Measurements from ENCODE around the gene IP6K3. TPM values are rescaled to one million over a fixed set of nuclear protein-coding genes. Genes with fewer than 3 reads are reported as not detected.

Gene IP6K3
- total and polyA plus RNA-seq, 3 donors from 2014 or later, result 0.15 to 0.16 TPM; not detected in 1

DNA sequence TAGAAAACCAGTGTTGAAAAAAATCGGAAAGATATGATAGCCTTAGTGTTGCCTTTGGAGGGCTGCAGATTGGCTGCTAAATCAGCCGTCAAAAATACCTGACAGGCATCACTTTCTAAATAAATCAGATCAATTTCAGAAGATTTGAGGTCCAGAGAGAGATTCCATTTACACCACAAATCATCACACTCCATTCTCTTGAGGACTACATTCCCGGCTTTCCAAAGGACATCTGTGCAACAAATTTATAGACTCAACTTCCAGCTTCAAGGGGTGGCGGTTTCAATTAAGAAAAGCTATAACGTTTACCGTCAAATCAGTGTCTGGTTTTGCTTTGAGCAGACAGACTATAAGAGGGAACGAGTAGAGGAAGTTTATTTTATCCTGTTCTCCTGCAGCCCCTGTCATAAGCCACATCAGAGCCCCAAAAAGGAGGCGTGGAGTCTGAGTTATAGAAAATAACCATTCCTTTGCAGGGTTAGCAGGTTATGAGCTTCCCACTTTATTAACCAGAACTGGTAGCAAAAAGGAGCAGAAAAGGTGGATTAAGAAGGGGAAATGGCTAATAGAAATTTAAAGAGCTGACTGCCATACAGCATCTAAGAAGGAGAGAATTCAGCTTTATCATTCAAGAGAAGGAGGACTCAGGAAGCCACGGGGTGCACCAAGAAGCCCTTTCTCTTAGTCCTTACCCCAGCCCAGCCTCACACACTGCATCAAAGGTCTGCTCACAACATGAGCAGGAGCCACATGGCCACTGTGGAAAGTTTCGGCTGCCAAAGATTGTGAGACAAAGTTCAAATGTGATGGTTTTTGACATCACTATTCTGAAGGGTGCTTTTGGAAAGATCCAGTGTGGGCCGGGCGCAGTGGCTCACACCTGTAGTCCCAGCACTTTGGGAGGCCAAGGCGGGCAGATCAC, 22.3 kb downstream of the IP6K3 start:
- H3K36me3 ChIP-seq (ENCODE audit: low read depth, missing control alignments), result no peaks in the 10 kb centered on the region
- no peaks in the 10 kb centered on the region for H3K4me1 ChIP-seq
- no peaks in the 10 kb centered on the region for H3K9me3 ChIP-seq
- H3K27ac ChIP-seq, result no peak overlapping the region
- H3K27me3 ChIP-seq, result no peaks in the 10 kb centered on the region
- H3K4me3 ChIP-seq, result no peak overlapping the region
- intact Hi-C loops (cut with DNase I; ENCODE audit: low total_unique reads), result no loop called here
- WGBS, 2 donors, result 81 to 84% methylated on average over 13 of the region's 13 CpGs
- TF ChIP-seq, protein P1, sequence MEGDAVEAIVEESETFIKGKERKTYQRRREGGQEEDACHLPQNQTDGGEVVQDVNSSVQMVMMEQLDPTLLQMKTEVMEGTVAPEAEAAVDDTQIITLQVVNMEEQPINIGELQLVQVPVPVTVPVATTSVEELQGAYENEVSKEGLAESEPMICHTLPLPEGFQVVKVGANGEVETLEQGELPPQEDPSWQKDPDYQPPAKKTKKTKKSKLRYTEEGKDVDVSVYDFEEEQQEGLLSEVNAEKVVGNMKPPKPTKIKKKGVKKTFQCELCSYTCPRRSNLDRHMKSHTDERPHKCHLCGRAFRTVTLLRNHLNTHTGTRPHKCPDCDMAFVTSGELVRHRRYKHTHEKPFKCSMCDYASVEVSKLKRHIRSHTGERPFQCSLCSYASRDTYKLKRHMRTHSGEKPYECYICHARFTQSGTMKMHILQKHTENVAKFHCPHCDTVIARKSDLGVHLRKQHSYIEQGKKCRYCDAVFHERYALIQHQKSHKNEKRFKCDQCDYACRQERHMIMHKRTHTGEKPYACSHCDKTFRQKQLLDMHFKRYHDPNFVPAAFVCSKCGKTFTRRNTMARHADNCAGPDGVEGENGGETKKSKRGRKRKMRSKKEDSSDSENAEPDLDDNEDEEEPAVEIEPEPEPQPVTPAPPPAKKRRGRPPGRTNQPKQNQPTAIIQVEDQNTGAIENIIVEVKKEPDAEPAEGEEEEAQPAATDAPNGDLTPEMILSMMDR (IDR thresholded peaks at IDR 0.05), result no peak
- TF ChIP-seq POLR2A (IDR thresholded peaks at IDR 0.05), result no peak
- DNase-seq, result no peak

DNA sequence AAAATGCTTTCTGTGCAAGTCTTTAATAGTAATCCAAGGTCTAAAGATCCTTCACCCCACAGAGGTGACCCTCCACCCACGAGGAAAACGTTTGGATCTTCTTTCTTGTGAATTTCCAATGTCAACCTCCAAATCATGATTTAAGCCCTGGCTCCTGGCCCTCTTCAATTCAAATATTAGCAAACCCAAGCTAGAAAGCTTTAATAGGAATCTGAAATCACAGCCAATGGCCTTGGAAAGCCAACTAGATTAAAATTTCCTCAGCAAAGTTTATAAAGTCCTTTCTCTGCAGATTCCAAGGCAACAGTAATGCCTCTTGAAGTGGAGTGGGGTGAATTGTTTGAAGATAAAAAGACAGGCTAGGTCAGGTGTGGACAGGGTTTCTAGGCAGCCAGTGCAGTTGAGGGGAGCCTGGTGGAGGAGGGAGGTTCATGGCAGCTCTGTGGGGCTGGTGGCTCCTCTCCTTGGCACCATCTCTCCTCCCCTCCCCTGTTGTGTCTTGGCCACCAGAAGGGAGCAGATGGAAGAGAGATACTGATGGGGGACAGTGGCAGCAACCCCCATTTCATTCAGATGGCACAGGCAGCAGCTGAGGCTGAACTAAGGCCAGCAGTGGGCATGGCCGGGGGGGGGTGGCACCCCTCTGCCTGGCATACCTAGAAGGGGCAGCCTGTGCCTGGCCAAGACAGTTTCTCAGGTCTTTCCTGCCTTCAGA, 23.2 kb downstream of the IP6K3 start:
- H3K4me3 ChIP-seq, result no peak overlapping the region
- no peaks in the 10 kb centered on the region for H3K27me3 ChIP-seq
- no peak for DNase-seq
- H3K4me1 ChIP-seq, result no peaks in the 10 kb centered on the region
- TF ChIP-seq, protein P1 (IDR thresholded peaks at IDR 0.05), result no peak
- no peak overlapping the region for H3K27ac ChIP-seq
- intact Hi-C loops (cut with DNase I; ENCODE audit: low total_unique reads), result no loop called here
- WGBS, 2 donors, result 38 to 54% methylated on average over 3 of the region's 3 CpGs
- no peaks in the 10 kb centered on the region for H3K9me3 ChIP-seq
- H3K36me3 ChIP-seq (ENCODE audit: low read depth, missing control alignments), result no peaks in the 10 kb centered on the region

DNA sequence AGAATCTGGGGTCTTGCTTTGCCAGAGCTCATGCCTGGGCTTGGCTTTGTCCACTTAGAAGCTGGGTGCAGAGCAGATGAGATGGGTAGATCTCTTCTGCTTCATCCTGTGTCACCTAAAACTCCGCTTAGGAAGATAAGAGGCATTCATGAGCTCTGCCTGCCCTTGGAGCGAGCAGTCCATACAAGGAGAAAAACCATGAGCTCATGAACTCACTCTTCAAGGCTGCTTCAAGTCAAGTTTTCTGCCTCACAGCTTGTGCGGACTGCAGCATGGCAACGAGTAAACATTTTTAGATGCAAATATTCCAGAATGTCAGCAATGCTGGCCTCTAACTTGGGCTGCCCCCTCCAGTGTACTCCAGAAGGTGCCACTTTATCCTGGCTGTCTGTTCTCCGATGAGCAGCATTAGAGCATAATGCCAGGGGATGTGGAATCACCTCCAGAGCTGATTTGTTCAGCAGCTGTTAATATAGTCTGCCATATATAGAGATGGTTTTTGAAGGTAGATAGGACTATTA, 24.5 kb downstream of the IP6K3 start:
- intact Hi-C loops (cut with DNase I; ENCODE audit: low total_unique reads), result no loop called here
- H3K9me3 ChIP-seq, result no peaks in the 10 kb centered on the region
- H3K27ac ChIP-seq, result no peak overlapping the region
- TF ChIP-seq, protein P1 (IDR thresholded peaks at IDR 0.05), result no peak
- 90 to 92% methylated on average over 5 of the region's 5 CpGs for WGBS, 2 donors
- no peaks in the 10 kb centered on the region for H3K36me3 ChIP-seq (ENCODE audit: low read depth, missing control alignments)
- H3K4me1 ChIP-seq, result peaks cover 4% of the 10 kb centered on the region
- H3K4me3 ChIP-seq, result no peak overlapping the region
- no peak for DNase-seq
- H3K27me3 ChIP-seq, result no peaks in the 10 kb centered on the region

DNA sequence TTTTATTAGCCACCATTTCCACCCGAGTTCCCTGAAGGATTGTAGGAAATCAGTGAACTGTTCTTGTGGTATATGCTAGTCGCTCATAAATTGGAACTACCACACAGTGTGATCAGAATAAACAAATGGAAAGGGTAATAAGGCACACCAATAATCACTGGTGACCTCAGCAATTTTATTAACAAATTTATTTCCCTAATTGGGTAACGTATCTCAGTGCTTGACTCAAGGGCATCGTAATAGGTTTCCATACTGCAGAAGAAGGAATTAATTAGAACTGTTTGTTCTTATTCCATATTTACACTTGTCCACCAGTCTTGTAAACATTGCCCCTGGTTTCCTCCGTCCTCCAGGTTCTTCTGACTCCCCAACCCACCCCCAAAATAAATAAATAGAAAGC, 25.2 kb downstream of the IP6K3 start:
- 62 to 78% methylated on average over 5 of the region's 5 CpGs for WGBS, 2 donors
- H3K27ac ChIP-seq, result no peak overlapping the region
- no peaks in the 10 kb centered on the region for H3K27me3 ChIP-seq
- no peaks in the 10 kb centered on the region for H3K9me3 ChIP-seq
- H3K36me3 ChIP-seq (ENCODE audit: low read depth, missing control alignments), result no peaks in the 10 kb centered on the region
- no peak for TF ChIP-seq POLR2A (IDR thresholded peaks at IDR 0.05)
- TF ChIP-seq, protein P1 (IDR thresholded peaks at IDR 0.05), result no peak
- DNase-seq, result no peak
- no peak overlapping the region for H3K4me3 ChIP-seq
- intact Hi-C loops (cut with DNase I; ENCODE audit: low total_unique reads), result no loop called here
- peaks cover 4% of the 10 kb centered on the region for H3K4me1 ChIP-seq

Data from testis (tissue), 3 donors.